Measurements from ENCODE around the gene PSKH1.

PSKH1 gene

DNA sequence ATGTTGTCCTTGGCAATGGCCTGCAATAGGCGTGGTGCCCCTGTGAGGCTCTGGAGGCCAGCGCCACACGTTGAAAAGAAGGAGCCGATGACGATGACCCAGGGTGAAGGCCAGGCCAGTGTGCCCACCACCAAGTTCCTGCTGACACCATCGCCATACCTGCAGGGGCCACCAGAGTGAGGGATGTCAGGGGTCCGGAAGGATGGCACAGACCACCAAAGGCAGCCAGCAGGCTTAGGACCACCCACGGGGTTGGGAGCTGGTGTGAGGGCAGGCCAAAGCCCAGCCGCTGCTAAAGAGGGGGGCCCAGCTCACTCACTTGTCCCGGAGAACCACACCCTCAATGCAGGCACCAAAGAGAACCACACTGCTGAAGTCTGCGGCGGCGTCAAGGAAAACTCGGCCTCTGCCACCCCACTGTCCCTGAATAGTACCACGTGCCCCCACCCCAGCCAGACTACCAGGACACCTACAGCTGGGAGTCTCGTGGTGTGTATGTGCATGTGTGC lies 57.3 kb downstream of the PSKH1 start:
- TF ChIP-seq, protein P1, sequence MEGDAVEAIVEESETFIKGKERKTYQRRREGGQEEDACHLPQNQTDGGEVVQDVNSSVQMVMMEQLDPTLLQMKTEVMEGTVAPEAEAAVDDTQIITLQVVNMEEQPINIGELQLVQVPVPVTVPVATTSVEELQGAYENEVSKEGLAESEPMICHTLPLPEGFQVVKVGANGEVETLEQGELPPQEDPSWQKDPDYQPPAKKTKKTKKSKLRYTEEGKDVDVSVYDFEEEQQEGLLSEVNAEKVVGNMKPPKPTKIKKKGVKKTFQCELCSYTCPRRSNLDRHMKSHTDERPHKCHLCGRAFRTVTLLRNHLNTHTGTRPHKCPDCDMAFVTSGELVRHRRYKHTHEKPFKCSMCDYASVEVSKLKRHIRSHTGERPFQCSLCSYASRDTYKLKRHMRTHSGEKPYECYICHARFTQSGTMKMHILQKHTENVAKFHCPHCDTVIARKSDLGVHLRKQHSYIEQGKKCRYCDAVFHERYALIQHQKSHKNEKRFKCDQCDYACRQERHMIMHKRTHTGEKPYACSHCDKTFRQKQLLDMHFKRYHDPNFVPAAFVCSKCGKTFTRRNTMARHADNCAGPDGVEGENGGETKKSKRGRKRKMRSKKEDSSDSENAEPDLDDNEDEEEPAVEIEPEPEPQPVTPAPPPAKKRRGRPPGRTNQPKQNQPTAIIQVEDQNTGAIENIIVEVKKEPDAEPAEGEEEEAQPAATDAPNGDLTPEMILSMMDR (IDR thresholded peaks at IDR 0.05; ENCODE audit: insufficient read depth, low read depth, low read length, missing control alignments): no peak
- no peak overlapping the region for H3K4me3 ChIP-seq (ENCODE audit: low read depth, low read length)
- no peak for DNase-seq (ENCODE audit: low read depth)

DNA sequence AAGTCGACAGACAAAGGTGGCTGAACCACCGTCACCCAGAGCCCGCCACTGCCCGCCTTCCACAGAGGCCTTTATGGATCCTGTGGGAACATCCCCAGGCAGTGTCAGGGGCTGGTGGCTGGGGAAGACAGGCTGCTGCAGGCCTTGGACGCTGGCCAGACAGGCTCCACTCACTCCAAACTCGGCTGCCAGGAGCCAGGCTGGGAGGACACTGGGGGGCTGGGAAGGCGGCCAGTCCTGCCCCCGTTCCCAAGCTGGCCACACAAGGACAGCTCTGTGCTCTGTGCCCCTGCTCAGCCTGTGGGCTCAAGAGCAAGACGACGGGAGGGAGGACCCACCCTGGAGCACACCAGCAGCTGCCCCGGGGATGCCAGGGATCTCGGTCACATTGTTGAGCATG lies 58.4 kb downstream of the PSKH1 start:
- no peak for DNase-seq (ENCODE audit: low read depth)
- TF ChIP-seq, protein P1 (IDR thresholded peaks at IDR 0.05; ENCODE audit: insufficient read depth, low read depth, low read length, missing control alignments): no peak
- no peak overlapping the region for H3K4me3 ChIP-seq (ENCODE audit: low read depth, low read length)

DNA sequence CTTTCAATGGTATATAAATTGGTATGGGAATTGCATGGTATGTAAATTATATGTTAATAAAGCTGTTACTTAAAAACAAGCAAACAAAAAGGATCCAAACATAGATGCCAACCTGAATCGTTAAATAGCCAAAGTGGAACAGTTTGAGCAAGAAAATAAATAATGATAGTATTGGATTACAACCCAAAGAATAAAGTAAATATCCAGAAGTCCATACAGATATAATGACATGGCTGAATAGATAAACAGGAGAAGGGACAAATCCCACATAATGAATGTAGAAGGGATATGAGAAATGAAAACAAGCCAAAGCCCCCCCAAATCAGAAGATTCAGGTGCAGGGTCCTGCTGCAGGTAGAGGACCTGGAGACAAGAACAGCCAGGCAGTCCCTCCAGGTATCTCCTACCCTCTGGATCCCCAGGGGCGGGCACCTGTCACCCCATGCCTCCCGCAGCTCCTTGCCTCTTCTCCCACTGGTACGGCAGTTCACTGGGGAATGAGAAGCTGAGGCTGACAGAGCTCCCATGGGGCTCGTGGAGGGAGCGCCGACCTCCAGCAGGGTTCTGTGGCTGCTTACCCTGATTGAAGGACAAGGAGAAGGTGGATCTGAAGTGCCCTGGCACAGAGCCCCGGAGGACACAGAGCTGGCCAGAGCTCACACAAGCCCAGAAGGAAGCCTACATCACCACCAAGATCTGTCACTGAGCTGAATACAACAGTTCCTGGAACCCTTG lies 60.8 kb downstream of the PSKH1 start:
- H3K4me3 ChIP-seq (ENCODE audit: low read depth, low read length): no peak overlapping the region
- TF ChIP-seq, protein P1 (IDR thresholded peaks at IDR 0.05; ENCODE audit: insufficient read depth, low read depth, low read length, missing control alignments): no peak
- no peak for DNase-seq (ENCODE audit: low read depth)

DNA sequence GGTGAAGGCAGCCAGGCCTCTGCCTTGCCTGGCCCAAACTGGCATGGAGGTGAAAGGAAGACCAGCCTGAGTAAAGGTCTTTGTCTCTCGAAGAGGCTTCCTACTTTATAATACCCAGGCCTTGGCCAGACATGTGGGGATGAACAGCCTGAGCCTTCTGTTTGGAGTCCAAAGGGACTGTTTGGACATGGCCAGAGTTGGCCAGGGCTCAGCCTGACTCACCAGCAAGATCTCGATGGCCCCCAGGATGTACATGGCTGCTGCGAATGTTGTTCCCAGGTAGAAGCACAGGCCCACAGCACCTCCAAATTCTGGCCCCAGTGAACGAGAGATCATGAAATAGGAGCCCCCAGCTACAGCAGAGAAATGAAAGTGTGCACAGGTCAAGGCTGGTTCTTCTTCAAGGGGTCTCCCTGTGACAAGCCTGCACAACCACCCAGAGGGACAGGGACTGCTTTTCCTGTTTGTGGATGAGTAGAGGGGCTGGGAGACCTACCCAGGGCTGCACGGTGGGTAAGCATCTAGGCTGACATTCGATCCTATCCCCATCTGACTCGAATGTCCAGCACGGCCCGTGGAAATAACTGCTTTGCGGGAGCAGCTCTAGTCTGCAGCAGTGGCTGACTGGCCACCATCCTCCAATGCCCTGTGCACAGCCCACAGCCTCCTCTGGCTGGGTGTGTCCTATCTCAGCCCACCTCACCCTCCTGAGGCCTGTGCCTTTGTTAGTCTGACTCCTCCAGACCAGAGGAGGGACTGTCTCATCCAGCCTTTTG lies 61.6 kb downstream of the PSKH1 start:
- TF ChIP-seq, protein P1 (IDR thresholded peaks at IDR 0.05; ENCODE audit: insufficient read depth, low read depth, low read length, missing control alignments): no peak

DNA sequence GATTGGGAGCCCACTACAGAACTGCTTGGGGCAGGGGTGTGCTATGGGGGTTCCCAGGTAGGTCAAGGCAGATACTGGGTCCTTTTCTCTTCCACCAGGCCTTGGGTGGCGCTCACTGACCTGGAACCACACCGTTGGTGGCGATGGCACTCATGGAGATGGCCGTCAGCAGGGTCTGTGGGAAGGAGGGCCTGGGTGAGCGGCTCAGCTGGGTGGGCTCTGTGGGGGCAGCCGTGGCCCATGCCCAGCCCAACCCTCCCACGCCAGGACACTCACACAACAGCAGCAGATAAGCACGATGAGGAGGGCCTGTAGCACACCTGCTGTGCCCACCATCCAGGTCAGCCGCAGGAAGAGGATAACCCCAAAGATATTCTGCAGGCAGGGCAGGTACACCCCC lies 64.6 kb downstream of the PSKH1 start:
- no peak overlapping the region for H3K4me3 ChIP-seq (ENCODE audit: low read depth, low read length)
- DNase-seq (ENCODE audit: low read depth): no peak
- TF ChIP-seq, protein P1 (IDR thresholded peaks at IDR 0.05; ENCODE audit: insufficient read depth, low read depth, low read length, missing control alignments): no peak

More for the DNA sequence above, 61.6 kb downstream of the PSKH1 start:
- H3K4me3 ChIP-seq (ENCODE audit: low read depth, low read length): no peak overlapping the region
- DNase-seq (ENCODE audit: low read depth): no peak

DNA sequence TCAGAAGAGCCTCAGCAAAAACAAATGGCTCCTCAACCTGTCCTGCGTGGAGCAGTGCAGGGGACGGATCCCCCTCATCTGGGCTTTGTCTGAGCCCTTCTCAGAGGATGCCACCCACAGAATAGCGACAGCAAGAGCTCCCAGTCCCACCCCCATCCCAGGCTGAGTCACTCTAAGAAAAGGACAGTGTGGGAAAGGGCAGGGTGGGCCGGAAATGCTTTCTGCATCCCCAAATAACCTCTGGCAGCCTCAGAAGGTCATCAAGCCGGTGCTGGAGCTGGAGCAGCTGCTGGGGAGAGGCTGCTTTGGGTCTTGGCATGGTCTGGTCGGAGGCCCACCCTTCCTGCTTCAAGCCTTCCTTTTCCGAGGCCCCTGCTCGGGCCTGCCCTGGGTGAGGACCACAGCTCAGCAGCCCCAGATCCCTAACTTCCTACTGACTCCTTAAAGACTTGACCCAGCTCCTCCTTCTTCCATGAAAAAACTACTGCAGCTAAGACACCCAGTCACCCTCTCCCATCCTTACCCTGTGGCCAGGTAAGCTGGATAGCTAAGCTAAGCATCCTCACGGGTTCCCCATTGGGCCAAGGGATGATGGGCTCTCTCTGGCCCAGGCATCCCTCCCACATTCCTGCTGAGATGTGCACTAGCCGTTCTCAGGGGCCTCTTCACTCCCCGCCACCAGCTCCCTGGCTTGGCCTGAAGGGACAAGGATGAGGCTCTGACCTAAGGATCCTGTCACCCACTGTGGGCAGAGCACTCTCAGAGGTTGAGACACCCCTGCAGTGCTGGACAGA lies 66.7 kb downstream of the PSKH1 start:
- no peak overlapping the region for H3K4me3 ChIP-seq (ENCODE audit: low read depth, low read length)
- TF ChIP-seq, protein P1 (IDR thresholded peaks at IDR 0.05; ENCODE audit: insufficient read depth, low read depth, low read length, missing control alignments): no peak
- no peak for DNase-seq (ENCODE audit: low read depth)
